Tibial artery (tissue), 4 donors: ENCODE measurements around the gene ZNF652.
"Not testable (repeated sequence)": the region's sequence is repeated elsewhere in the genome, so short reads cannot be mapped to it uniquely, and the experiment has no call there.

Source experiments
- DNase-seq, 2 donors: peaks; one replicate each; pipeline ENCODE4 v3.0.0-alpha.2; 2019
- H3K27ac ChIP-seq, 2 donors: fragments of 200-600 bp; sonication (generic) in 1 of 2; 1 replicate in 1 of 2; 2 replicates in 1 of 2; pipeline ENCODE4 v1.5.1; 2018 to 2019; ENCODE audit warnings: mild to moderate bottlenecking in 1 of 2
- H3K27me3 ChIP-seq, 2 donors: fragments of 200-600 bp; sonication (generic) in 1 of 2; one replicate each; pipeline versions ENCODE4 v1.5.1 to v1.6.0; 2016 to 2019
- H3K36me3 ChIP-seq, 3 donors: fragments of 200-600 bp; sonication (generic) in 2 of 3; one replicate each; pipeline ENCODE4 v1.5.1; 2016 to 2019; ENCODE audit warnings: mild to moderate bottlenecking in 2 of 3
- H3K4me1 ChIP-seq, 4 donors: fragments of 200-600 bp; sonication (generic) in 2 of 4; 1 replicate in 3 of 4; 2 replicates in 1 of 4; pipeline ENCODE4 v1.5.1; 2016 to 2019
- H3K4me3 ChIP-seq, 2 donors: fragments of 200-600 bp; sonication (generic) in 1 of 2; 1 replicate in 1 of 2; 2 replicates in 1 of 2; pipeline ENCODE4 v1.5.1; 2018 to 2019; ENCODE audit warnings: mild to moderate bottlenecking in 2 of 2
- H3K9me3 ChIP-seq, 3 donors: fragments of 200-600 bp; sonication (generic) in 1 of 3; one replicate each; pipeline ENCODE4 v1.5.1; 2016 to 2019
- intact Hi-C: fragments of 100-400 bp; cut with DNase I; formaldehyde crosslinking; loops from one replicate; pipeline ENCODE4 v1.15.0; 2023; ENCODE audit warnings: low total_unique reads
- TF ChIP-seq, protein P1 (sequence below), 2 experiments: fragments of 200-600 bp in 1 of 2; fragments of 450-650 bp in 1 of 2; IDR thresholded peaks; one replicate each; pipeline ENCODE4 v1.5.1; 2017 to 2019; ENCODE audit warnings: antibody characterized with exemption in 2 of 2, mild to moderate bottlenecking in 1 of 2, moderate library complexity in 1 of 2

Gene ZNF652

DNA sequence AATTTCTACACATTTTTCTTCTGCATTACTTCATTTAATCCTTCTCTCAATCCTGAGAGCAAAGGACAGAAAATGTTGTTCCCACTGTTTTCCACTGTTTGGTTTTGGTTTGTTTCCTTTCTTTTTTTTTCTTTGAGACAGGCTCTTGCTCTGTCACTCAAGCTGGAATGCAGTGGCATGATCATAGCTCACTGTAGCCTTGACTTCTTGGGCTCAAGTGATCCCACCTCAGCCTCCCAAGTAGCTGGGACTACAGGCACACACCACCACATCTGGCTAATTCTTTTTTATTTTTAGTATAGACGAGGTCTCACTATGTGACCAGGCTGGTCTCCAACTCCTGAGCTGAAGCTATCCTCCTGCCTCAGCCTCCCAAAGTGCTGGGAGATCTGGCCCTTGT is 7.0 kb upstream of the ZNF652 start:
- intact Hi-C loops, result no loop called here
- TF ChIP-seq, protein P1, sequence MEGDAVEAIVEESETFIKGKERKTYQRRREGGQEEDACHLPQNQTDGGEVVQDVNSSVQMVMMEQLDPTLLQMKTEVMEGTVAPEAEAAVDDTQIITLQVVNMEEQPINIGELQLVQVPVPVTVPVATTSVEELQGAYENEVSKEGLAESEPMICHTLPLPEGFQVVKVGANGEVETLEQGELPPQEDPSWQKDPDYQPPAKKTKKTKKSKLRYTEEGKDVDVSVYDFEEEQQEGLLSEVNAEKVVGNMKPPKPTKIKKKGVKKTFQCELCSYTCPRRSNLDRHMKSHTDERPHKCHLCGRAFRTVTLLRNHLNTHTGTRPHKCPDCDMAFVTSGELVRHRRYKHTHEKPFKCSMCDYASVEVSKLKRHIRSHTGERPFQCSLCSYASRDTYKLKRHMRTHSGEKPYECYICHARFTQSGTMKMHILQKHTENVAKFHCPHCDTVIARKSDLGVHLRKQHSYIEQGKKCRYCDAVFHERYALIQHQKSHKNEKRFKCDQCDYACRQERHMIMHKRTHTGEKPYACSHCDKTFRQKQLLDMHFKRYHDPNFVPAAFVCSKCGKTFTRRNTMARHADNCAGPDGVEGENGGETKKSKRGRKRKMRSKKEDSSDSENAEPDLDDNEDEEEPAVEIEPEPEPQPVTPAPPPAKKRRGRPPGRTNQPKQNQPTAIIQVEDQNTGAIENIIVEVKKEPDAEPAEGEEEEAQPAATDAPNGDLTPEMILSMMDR (IDR thresholded peaks at IDR 0.05), result no peak
- Histone ChIP-seq H3K4me3 (no peak overlapping the region), H3K9me3 (no peaks in the 10 kb centered on the region), H3K27me3 (no peaks in the 10 kb centered on the region), H3K36me3 (no peaks in the 10 kb centered on the region), H3K27ac (no peak overlapping the region), H3K4me1 (no peaks in the 10 kb centered on the region)
- DNase-seq, result no peak

DNA sequence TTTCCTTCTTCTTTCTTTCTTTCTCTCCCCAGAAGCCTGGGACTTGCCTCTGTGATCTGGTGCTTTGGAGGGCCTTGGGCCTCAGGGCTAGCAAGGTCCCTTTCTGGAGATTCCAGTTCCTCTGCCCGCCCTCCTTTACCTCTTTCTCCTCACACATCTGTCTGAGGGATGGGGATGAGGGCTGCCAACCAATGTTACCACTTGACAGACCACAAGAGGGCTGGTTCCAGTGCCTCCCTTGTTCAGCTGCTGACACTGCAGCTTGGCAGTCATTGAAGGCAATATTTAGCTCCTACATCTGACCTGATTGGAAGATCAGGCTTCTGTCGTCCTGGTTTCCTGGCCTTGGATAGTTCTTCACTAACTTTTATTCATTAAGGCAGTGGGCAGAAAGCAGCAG is 3.6 kb upstream of the ZNF652 start:
- peaks cover 0 to 6% (median 5%) of the 10 kb centered on the region in 4 donors for H3K4me1 ChIP-seq
- H3K9me3 ChIP-seq, result no peaks in the 10 kb centered on the region
- intact Hi-C loops, result no loop called here
- H3K4me3 ChIP-seq, result no peak overlapping the region
- DNase-seq, result no peak
- no peaks in the 10 kb centered on the region for H3K27me3 ChIP-seq
- H3K36me3 ChIP-seq, result no peaks in the 10 kb centered on the region
- H3K27ac ChIP-seq, result no peak overlapping the region
- TF ChIP-seq, protein P1 (IDR thresholded peaks at IDR 0.05), result no peak

DNA sequence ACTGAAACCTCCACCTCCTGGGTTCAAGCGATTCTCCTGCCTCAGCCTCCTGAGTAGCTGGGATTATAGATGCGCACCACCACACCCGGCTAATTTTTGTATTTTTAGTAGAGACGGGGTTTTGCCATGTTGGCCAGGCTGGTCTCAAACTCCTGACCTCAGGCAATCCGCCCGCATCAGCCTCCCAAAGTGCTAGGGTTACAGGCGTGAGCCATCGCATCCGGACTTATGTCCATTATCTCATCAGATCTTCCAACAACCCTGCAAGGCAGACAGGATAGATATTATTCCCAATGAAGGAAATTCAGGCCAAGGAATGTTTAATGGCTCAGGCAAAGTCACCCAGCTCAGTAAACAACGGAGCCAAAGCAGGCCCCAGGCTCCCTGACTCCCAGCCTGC is 3.1 kb upstream of the ZNF652 start:
- DNase-seq, intact Hi-C loops: not testable (repeated sequence)

DNA sequence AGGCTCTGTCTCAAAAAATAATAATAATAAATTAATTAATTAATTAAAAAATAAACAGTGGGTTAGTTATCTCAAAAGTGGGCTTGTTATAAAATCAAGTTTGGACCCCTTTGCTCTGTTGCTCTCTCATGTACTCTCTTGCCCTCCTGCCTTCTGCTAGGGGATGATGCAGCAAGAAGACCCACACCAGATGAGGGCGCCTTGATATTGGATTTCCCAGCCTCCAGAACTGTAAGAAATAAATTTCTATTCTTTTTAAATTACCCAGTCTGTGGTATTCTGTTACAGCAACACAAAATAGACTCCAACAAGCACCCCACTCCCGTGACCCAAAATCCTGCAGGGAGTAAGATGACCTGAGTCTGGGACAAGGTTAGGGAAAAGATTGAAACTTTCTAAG is 2.1 kb upstream of the ZNF652 start:
- Histone ChIP-seq H3K9me3 (no peaks in the 10 kb centered on the region), H3K4me1 (peaks cover 0 to 20% (median 11%) of the 10 kb centered on the region in 4 donors), H3K4me3 (no peak overlapping the region), H3K27me3 (no peaks in the 10 kb centered on the region), H3K27ac (no peak overlapping the region), H3K36me3 (no peaks in the 10 kb centered on the region)
- TF ChIP-seq, protein P1 (IDR thresholded peaks at IDR 0.05), result no peak
- no peak for DNase-seq
- intact Hi-C loops, result no loop called here

More for the DNA sequence above, 3.1 kb upstream of the ZNF652 start:
- not testable (repeated sequence) for H3K4me3 ChIP-seq, H3K27ac ChIP-seq, H3K36me3 ChIP-seq, H3K27me3 ChIP-seq, H3K9me3 ChIP-seq
- H3K4me1 ChIP-seq, result peaks cover 0 to 12% (median 9%) of the 10 kb centered on the region in 4 donors

DNA sequence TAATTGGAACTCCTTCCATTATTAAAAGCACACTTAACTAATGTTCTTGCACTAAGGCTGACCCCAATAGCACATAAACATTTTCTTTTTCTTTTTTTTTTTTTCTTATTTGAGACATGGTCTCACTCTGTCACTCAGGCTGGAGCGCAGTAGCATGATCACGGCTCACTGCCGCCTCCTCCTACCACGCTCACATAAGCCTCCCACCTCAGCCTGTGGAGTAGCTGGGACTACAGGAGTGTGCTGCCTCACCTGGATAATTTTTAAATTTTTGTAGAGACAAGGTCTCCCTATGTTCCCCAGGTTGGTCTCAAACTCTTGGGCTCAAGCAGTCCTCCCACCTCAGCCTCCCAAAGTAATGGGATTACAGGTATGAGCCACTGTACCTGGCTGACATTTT is 1.2 kb upstream of the ZNF652 start:
- no peaks in the 10 kb centered on the region for H3K36me3 ChIP-seq
- H3K27ac ChIP-seq, result peak overlapping the region in 1 of 2 donors; percentile 92
- no peak overlapping the region for H3K4me3 ChIP-seq
- no peaks in the 10 kb centered on the region for H3K27me3 ChIP-seq
- H3K4me1 ChIP-seq, result peaks cover 0 to 26% (median 11%) of the 10 kb centered on the region in 4 donors
- intact Hi-C loops, result no loop called here
- H3K9me3 ChIP-seq, result no peaks in the 10 kb centered on the region
- DNase-seq, result no peak
- TF ChIP-seq, protein P1 (IDR thresholded peaks at IDR 0.05), result no peak

DNA sequence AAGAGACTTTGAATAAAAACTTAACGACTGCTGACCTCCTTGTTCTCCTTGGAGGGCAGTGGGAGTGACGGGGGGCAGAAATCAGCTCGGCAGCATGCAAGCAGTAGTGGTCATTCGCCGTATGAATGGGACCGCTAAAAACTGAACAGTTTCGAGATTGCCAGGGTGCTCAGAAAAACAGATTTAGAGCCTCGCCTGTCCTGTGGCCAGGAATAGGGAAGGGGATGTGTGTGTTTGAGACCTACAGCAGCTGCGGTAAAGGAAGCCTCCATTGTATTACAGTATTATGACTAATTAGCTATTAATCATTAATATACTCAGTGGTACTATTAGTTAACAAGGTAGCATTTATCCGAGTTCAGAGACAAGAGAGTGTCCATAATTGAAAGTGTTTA is 670 bp upstream of the ZNF652 start:
- no peaks in the 10 kb centered on the region for H3K27me3 ChIP-seq
- H3K36me3 ChIP-seq, result no peaks in the 10 kb centered on the region
- H3K27ac ChIP-seq, result peak overlapping the region; percentile 83 to 92
- no peak for DNase-seq
- peaks cover 0 to 26% (median 11%) of the 10 kb centered on the region in 4 donors for H3K4me1 ChIP-seq
- TF ChIP-seq, protein P1 (IDR thresholded peaks at IDR 0.05), result no peak
- H3K9me3 ChIP-seq, result no peaks in the 10 kb centered on the region
- intact Hi-C loops, result no loop called here
- H3K4me3 ChIP-seq, result peak overlapping the region; percentile 89
